GM04503 (cell line): ENCODE data around the gene TTYH3.

Experiments used
- DNase-seq: peaks from one replicate; pipeline ENCODE4 v3.0.0-alpha.2; 2012; ENCODE audit warnings: low read depth

Gene TTYH3

DNA sequence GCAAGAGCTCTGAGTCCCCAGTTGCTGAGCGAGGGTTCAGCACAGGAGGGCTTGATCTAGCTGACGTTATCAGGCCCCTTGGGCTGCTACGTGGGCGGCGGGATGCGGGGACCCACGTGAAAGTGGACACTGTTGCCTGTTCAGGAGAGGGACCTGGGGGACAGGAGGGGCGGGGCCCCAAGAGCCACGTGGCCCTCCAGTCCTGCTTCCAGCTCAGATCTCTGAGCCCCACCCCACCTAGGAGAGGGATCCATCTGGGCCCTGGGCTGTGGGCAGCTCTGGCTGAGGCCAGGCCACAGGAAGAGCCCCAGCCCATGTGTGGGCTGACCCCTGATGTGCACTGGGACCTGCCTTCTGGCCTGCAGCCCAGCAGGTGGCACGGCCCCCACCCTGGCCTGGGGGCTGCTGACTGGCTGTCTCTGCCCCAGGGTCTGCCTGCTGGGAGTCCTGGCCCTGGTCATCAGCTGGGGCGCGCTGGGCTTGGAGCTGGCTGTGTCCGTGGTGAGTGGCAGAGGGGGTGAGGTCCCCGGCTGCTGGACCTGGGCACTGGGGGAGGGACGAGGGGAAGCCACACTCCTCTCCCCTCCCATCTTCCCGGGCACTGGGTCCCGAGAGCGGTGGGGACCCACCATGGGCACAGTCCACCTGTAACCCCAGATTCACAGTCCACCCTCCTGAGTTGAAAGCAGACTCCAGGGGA is 17.5 kb downstream of the TTYH3 start:
- no peak for DNase-seq

DNA sequence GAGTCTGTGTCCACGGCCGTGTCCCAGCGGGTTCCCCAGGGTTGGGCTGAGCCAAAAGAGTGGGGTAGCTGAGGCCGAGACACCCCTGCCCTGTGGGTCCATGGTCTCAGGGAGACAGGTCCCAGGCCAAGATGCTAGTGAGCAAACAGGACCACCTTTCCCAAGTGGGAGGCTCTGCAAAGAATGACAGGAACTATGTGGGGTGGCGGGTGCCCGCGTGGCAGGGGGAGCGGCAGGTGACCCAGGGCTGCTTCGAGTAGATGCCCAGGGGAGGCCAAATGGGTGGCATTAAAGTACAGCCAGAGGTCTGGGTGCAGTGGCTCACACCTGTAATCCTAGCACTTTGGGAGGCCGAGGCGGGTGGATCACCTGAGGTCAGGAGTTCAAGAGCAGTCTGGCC is 18.2 kb downstream of the TTYH3 start:
- DNase-seq, result no peak

DNA sequence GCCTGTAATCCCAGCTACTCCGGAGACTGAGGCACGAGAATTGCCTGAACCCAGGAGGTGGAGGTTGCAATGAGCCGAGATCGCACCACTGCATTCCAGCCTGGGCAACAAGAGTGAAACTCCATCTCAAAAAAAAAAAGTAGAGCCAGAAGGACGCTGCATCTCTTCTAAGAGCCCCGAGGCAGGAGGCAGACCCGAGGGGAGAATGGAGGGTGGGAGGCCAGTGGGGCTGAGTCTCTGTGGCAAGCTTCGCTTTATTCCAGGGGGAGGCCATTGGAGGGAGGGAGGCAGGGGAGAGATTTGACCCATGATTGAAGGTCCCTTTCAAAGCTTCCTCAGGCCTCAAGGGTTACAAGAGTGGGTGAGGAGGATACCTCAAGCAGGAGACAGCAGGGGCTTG is 18.7 kb downstream of the TTYH3 start:
- DNase-seq, result no peak

DNA sequence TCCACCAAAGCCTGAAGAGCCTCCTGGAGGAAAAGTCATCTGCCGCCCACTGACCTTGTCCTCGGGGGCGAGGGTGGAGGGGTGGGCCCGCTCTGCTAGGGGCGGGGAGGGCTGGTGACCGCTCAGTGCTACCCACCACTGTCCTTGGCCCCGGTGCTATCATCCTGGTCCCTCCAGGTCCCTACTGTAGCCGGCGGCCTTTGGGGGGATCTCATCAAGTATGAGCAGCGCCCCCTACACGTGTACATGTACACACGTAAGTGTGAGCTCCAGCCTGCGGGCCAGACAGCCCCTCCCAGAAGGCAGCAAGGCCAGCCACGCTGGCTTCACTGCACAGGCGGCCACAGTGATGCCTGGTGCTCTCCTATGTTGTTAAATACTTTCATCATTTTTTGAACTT is 19.6 kb downstream of the TTYH3 start:
- DNase-seq, result no peak

DNA sequence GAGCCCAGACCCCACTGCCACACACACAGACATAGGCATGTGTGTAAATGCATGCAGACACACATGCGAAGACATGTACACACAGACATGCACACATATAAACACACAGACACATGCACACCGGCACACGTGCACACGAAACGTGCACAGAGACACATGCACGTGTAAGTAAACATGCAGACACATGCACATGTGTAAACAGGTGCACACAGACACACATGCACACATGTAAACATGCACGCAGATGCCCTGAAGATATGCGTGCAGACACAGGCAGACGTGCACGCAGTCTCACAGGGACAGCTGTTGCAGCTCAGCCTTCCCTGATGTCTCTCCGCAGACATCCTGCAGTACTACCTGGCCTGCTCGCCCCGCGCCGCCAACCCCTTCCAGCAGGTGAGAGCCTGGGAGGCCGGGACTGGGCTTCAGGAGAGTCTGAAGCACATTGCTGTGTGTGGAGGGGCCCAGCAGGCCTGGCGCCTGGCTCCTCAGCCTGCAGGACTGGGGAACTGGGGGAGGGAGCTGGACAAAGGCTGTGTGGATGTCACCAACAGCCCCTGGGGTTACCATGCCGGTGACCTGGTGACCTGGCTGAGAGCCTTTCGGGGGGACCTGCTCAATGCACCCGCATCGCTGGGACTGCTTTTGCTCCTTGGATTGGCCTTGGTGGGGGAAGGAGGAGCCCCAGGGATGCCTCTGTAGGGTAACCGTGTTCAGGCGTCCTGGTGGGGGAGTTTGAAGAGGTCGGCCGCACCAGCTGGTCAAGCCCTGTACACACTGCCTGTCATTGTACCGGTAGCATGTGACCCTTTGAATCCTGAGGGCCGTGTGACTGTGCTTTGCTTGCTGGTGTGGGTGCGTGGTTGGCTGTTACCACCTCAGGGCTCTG is 20.3 kb downstream of the TTYH3 start:
- no peak for DNase-seq

DNA sequence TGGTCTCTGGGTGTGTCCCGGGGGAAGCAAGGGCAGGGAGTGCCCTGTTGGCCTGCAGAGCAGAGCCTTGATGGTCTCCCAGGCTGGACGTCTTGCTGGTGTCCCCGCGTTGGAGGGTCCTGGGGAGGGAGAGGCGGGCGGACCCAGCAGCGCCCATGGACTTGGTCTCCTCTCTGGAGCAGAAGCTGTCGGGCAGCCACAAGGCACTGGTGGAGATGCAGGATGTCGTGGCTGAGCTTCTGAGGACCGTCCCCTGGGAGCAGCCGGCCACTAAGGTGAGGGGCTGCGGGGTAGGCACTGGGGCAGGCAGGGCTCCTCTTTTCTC is 20.9 kb downstream of the TTYH3 start:
- no peak for DNase-seq

DNA sequence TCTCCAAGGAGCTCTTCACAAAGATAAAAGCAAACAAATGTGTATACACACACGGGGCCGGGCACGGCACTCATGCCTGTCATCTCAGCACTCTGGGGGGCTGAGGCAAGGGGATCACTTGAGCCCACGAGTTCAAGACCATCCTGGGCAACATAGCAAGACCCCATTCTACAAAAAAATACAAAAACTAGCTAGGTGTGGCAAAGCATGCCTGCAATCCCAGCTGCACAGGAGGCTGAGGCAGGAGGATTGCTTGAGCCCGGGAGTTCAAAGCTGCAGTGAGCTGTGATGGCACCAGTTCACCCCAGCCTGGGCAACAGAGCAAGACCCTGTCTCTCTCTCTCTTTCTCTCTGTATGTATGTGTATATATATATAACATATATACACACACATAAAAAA is 22.3 kb downstream of the TTYH3 start:
- DNase-seq, result no peak

DNA sequence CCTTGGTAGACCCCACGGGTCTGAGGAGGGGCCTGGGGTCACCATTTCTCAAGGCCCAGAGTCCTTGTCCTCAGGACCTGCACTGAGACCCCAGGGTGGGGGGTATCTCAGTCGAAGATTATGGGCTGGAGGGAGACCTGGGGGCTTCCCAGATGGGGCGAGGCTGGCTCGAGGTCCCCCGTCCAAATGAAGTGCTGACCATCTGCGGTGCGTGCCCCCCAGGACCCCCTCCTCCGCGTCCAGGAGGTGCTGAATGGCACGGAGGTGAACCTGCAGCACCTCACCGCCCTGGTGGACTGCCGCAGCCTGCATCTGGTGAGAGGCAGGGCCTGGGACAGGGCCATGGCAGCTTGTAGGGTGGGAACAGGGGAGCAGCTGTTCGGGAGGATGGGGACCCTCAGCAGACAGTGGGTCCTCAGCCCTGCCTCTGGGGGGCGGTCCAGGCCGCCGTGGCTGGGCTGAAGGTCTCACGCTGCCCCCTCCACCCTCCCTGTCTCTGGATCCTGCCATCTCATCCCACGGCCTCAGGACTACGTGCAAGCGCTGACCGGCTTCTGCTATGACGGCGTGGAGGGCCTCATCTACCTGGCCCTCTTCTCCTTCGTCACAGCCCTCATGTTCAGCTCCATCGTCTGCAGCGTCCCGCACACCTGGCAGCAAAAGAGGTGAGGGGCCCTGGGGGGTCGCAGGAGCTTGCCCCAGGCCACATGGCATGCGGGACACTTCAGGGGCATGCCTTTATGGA is 24.3 kb downstream of the TTYH3 start:
- no peak for DNase-seq

DNA sequence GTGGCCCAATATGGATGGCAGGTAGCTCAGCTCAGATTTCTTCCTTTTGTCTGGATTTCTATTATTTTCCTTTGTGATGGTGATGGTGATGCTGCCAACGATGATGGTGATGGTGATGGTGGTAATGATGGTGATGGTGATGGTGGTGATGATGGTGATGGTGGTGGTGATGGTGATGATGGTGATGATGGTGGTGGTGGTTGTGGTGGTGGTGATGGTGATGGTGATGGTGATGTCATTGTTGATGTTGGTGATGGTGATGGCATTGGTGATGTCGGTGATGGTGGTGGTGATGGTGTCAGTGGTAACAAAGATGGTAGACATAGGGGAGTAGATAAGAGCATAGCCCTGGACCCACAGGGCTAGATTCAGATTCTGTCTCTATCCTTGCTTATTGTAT is 25.4 kb downstream of the TTYH3 start:
- DNase-seq, result no peak

DNA sequence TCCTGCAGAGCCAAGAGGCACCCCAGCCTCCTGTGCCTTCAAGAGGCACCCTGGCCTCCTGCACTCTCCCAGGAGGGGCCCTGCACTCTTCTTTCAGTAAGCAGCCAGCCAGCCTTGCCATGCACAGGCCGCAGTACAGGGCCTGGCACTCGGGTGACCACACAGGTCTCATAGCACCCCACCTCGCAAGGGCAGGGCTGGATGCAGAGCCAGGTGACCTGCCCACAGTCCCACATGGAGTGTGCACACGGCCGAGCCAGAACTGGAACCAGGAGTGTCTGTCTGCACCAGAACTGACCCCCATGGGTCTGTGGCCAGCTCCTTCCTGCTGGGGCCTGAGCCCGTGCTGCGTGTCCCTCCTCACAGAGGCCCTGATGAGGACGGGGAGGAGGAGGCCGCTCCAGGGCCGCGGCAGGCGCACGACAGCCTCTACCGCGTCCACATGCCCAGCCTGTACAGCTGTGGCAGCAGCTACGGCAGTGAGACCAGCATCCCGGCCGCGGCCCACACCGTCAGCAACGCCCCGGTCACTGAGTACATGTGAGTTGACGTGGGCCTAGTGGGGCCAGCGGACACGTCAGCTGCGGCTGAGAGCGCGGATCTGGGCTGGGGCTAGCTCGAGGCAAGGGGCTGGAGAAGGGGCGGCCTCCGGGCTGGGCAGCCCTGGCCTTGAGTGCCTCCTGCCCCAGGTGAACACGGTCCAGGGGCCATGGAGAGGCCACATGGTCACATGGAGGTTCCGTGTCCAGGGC is 26.3 kb downstream of the TTYH3 start:
- no peak for DNase-seq

DNA sequence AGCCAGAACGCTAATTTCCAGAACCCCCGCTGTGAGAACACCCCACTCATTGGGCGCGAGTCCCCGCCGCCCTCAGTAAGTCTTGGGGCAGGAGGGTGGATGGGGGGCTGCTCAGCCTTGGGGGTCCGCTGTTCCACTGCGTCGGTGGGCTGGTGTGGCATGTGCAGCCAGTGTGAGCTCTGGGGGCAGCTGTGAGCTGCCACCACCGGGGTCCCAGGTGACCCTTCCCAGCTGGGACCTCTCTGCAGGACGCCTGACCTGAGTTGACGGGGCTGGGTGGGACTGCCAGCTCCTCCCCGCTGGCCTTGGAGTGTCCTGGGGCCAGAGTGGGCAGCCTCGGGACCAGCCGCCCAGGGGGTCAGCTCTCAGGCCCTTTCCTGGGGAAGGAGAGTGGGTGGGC is 27.2 kb downstream of the TTYH3 start:
- DNase-seq, result no peak

DNA sequence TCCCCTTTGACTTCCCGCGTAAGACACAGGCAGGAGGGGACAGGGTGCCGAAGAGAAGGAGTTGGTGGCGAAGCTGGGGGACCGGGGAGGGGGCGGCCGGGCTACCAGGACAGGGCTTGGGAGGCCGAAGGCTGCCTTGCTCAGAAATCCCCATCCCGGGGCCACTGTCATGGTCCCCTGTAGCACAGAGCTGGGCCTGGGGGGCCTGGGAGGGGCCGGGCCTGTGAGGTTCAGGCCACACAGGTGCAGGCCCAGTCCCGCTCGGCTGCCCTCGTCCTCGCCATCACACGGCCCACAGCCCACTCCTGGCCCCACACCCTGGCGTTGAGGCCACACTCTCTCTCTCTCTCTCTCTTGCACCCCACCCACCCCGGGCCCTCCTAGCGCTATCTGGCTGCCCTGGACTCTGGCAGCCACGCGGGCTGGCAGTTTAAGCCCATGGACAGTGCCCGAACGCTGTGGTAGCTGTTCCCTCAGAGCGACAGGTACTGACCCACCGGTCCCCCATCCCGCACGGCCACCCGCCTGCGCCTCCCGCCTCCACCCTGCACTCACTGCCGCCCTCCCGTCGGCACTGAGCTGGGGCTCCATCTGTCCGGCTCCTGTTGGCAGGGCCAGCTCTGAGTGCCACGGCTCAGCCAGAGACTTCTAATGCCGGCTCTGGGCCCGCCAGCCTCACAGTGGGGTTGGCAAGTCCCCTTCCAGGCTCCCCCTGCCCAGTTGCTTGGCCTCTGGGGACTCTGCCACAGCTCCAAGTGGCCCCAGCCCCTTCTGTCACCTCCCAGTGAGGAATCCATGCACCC is 28.0 kb downstream of the TTYH3 start:
- DNase-seq, result no peak

DNA sequence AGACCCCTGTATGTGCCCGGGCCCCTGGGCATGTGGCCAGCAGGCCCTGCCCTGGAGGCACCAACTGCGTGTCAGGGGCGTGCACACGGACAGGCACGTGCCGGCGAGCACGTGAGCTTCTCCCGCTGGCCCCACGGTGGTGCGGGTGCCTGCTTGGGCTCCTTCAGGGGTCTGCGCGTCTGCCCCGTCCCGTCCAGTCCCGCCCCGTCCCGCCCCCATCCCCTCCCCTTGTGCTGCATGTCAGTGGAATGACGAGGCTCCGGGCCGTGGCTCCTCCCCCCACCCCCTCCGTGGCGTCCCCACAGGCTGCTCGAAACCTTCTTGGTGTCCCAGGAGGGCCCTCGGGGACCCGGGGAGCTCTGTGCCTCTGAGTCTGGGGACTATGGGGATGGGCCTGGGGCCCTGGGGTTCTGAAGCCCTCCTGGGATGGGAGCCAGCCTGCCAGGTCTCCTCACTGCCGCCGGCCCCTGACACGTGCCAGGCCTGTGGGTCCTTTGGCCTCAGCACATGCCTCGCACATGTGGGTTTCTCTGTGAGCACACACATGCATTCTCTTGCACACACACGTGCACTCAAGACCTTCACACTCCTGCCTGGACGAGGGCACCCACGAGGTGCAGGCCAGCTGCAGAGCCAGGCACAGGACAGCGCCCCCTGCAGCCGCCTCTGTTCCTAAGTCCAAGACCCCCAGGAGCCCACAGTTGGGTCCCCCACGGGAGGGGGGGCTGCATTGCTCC is 28.7 kb downstream of the TTYH3 start:
- no peak for DNase-seq

DNA sequence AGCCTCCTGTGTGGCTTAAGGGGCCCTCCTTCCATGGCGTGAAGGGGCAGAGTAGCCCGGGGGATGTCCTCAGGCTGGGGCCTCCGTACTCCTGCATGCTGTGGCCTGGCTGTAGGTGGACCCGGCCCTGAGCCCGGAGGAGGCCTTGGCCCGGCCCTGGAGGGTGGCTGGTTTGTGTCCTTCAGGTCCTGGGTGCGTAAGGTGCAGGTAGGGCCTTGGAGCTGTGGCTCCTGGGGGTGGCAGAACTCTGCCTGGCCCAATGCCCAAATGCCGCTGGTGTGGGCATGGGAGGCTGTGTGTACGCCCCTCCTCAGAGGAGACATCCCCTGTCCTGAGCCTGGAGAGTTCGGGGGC is 29.3 kb downstream of the TTYH3 start:
- no peak for DNase-seq

DNA sequence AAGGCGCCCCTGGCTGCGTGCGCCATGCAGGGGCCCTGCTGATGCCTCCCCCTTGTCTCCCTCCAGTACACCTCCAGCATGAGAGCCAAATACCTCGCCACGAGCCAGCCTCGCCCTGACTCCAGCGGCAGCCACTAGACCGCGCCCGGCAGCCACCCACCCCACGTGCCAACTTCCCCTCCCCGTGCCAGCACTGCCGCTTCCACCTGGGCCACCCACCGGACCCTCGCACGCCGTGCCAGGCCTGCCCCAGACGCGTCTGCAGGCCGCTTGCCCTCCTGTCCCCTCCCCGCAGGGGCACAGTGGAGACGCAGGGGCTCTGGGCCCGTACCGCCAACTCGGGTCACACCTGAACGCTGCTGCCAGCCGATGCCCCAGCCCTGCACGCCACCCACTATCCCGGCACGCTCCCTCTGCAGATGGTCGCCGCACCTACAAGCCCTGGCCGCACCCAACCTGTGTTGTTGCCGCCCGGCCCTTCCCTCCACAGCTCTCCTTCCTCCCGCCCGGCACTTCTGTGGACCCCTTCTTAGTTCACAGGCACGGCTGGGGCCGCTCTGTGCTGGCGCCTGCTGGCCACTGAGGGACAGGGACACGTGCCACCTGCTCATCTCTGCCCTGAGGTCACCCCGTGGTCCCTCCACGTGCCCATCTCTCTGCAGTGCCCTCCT is 30.0 kb downstream of the TTYH3 start:
- no peak for DNase-seq

DNA sequence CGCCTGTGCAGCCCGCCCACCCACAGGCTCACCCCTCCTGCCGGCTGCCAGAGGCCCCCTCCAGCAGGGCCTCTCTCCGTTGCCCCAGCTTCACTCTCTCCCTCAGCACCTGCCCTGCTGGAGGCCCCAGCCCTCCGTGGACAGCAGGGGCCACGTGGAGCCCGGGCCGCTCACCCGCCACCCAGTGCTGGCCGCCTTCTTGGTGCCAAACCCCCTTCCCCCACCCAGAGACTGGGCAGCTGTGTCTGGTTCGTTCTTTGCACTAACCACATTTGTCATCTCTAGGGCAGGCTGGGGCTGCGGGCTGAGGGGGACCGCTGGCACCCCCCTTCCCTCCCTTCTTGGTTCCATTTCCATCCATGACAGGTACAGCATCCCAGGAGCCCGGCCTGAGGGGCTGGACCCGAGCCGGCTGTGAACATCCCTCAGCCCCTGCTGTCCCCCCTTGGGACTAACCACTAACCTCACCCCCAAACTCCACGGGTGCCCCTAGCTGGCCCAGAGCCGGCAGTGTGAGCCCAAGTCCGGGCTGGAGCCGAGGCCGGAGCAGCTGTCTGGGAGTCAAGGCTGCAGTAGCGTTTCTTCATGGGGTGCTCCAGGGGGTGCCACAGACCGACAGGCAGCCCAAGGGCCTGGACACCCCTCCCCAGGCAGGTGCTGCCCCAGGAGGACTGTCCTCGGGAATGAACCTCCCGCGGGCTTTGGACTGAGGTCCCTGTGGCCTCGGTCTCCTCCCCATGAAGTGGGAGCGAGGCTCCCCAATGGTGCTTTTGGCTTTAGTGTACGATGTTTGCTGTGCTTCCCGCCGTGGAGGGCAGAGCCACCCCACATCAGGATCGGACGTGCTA is 30.7 kb downstream of the TTYH3 start:
- DNase-seq, result no peak

DNA sequence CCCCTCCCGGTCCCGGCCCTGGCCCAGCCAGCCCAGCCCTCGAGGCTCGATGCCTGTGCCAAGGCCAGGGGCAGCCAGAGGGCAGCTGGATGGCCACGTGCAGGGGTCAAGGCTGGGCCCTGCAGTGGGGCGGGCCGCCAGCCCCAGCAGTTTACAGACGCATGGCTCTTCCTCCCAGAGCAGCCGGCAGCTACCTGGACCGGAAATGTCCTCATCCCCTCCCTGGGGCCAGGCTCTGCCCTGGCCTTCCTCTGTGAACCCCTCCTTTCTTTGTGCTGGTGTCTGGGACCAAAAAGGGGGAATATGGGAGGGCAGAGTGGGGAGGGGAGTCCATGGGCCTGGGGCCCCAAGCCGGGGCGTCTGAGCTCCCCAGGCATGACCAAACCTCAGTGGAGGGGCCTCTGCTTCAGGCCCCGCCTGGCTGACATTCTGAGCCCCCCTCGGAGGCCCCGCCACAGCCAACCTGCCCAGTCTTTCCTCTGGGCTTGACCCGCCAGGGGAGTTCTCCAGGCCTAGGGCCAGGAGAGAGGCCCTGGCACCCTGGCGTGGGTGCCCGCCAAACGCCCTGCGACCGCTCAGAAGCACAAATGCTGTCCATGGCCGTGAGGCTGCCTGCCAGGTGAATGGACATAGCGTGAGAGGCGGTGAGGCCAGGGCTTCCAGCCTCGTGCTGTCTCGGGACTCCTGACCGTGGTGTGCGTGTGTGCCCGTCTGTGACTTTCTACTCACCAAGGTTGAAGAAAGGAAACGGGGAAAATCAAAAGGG is 31.5 kb downstream of the TTYH3 start:
- DNase-seq, result no peak

DNA sequence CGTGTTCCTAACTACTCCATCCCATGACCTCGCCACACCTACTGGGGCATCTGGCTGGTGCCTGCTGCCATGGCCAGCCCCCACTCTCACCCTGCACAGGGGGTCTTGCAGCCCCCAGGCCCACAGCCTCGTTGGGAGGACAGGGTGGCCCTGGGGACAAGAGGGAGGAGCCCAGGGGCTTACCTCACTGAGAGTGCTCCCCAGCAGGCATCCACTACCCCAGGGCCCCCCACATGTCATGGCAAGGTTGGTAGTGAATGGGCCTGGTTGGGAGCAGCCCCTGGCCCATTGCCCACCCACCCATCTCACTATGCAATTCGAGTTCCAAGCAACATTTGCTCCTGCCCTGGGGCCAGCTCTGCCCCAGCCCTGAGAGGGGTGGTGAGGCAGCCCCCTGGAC is 32.2 kb downstream of the TTYH3 start:
- no peak for DNase-seq

DNA sequence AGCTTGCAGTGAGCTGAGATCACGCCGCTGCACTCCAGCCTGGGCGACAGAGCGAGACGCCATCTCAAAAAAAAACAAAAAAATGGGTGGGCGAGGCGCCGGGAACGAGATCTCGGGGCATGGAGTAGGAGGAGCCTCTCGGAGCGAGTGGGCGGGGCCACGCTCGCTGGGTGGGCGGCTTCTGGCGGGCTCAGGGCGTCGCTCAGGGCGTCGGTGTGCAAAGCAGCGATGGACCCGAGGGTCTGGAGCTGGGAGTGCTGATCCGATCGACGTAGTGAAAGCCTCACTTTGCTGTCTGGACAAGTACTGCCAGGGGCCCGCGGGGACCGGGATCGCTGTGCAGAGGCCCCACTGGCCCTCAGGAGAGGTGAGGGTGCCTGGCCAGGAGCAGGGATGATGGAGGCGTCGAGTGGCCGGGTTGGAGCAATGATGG is 33.6 kb downstream of the TTYH3 start:
- no peak for DNase-seq
